H54 (cell line): ENCODE data around the gene SQSTM1.
A peak's percentile ranks its signal among the peaks of the same experiment; 100 is the strongest.

Experiments
- DNase-seq: peaks from one replicate; pipeline ENCODE4 v3.0.0; 2011; ENCODE audit warnings: low spot score, mixed read lengths; ENCODE audit not compliant: insufficient read length
- FAIRE-seq: peaks from 3 replicates; lab custom pipeline; 2011; peaks lifted over from hg19 to GRCh38; lab: Jason Lieb, UNC
- POLR2A ChIP-seq: IDR thresholded peaks from 2 replicates; pipeline ENCODE4 v1.6.1; 2011; ENCODE audit warnings: low read depth, mild to moderate bottlenecking, low read length

The SQSTM1 gene

DNA sequence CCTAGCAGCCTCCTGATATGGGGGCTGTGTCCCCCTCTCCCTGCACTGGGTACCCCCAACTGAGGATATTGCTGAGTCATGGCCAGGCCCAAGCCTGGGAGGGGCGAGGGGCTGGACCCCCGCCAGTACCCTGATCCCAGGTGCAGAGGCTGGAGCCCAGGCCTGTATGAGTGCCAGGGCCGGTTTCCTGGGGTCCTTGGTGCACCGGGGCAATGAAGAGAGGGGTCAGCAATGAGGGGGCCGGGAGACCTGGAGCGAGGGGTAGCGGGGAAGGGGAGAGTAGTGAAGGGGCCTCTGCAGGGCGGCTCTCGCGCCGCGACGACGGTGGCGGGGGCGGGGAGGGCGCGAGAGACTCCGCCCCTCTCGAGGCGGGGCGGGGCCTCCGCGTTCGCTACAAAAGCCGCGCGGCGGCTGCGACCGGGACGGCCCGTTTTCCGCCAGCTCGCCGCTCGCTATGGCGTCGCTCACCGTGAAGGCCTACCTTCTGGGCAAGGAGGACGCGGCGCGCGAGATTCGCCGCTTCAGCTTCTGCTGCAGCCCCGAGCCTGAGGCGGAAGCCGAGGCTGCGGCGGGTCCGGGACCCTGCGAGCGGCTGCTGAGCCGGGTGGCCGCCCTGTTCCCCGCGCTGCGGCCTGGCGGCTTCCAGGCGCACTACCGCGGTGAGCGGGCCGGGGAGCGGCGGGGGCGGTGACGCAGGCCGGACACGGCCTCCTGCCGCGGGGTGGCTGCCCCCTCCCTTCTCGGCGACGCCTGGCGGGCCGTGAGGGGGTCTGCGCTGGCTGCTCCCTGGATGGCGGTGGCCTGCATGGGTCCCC, at the start of gene SQSTM1:
Gene SQSTM1, plus strand, starts transcription at position 423 of the 815 bp plus-strand sequence. Its CDS starts 32 bp downstream, at position 455.
- peak; percentile 100 for TF ChIP-seq POLR2A
- FAIRE-seq, result no peak

GRCh38 chr5:179771311-179771895, 49.3 kb upstream of the SQSTM1 start:
- no peak for TF ChIP-seq POLR2A
- no peak for DNase-seq
- no peak for FAIRE-seq

More for the DNA sequence above, at the start of gene SQSTM1:
- DNase-seq, result peak; percentile 79

DNA sequence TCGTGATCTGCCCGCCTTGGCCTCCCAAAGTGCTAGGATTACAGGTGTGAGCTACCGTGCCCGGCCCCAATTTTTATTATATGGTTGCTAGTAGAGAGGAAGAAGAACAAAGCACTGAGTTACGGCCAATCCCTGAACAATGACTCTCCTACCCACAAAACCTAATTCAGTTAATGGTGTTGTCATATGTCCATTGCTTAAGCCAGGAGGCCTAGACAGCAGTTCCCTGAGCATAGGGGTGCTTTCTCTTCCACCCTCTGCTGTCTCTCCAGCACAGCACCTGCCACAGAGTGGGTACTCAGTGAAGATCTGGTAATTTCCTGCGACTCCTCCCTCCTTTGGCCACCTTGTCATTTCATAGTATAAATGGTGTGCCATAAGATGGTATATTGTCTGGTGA, 48.4 kb upstream of the SQSTM1 start:
- TF ChIP-seq POLR2A, result no peak
- DNase-seq, result no peak
- no peak for FAIRE-seq

- FAIRE-seq, result no peak
- no peak for DNase-seq
- no peak for TF ChIP-seq POLR2A
These were observed 47.0 kb upstream of the SQSTM1 start for GRCh38 chr5:179773686-179774040.

- TF ChIP-seq POLR2A, result no peak
These were observed 46.3 kb upstream of the SQSTM1 start for GRCh38 chr5:179774442-179774841.

GRCh38 chr5:179776411-179776938, 44.2 kb upstream of the SQSTM1 start:
- DNase-seq (no peak), FAIRE-seq (no peak)
- TF ChIP-seq POLR2A, result no peak

More at GRCh38 chr5:179774442-179774841, 46.3 kb upstream of the SQSTM1 start:
- DNase-seq, result no peak
- no peak for FAIRE-seq

GRCh38 chr5:179777456-179777855, 43.2 kb upstream of the SQSTM1 start:
- no peak for TF ChIP-seq POLR2A
- no peak for FAIRE-seq
- no peak for DNase-seq

GRCh38 chr5:179777909-179778308, 42.8 kb upstream of the SQSTM1 start:
- TF ChIP-seq POLR2A, result no peak
- FAIRE-seq, result no peak
- DNase-seq, result no peak

- no peak for FAIRE-seq
These were observed 42.1 kb upstream of the SQSTM1 start for GRCh38 chr5:179778591-179778990.

GRCh38 chr5:179779826-179780225, 40.9 kb upstream of the SQSTM1 start:
- FAIRE-seq, result no peak
- TF ChIP-seq POLR2A, result no peak
- no peak for DNase-seq

More at GRCh38 chr5:179778591-179778990, 42.1 kb upstream of the SQSTM1 start:
- no peak for DNase-seq
- no peak for TF ChIP-seq POLR2A

GRCh38 chr5:179780362-179780761, 40.3 kb upstream of the SQSTM1 start:
- TF ChIP-seq POLR2A, result no peak
- FAIRE-seq (no peak), DNase-seq (no peak)

DNA sequence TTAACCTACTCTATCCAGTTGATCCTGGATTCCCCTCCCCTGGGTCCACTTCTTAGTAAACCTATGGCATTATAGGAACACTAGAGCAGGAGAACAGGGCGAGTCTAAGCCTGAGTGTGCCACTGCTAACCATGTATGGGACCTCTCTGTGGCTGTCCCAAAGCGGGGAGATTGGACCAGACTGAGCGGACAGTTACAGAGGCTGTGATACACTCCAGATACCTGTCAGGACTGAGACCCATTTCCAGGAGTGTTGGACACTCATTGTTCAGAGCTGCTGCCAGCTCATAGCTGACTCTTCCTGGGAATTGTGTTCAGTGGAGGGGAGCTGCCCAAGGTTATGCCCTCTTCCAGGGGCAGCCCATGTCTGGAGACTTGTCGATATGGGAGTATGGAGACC, 38.9 kb upstream of the SQSTM1 start:
- TF ChIP-seq POLR2A, result no peak
- FAIRE-seq (no peak), DNase-seq (no peak)

- no peak for TF ChIP-seq POLR2A
- DNase-seq (no peak), FAIRE-seq (no peak)
These were observed 37.6 kb upstream of the SQSTM1 start for GRCh38 chr5:179783128-179783527.

GRCh38 chr5:179786861-179787260, 33.8 kb upstream of the SQSTM1 start:
- no peak for TF ChIP-seq POLR2A
- no peak for DNase-seq
- no peak for FAIRE-seq
